ENCODE results near the gene COG5.

The COG5 gene

GRCh38 chr7:107428642-107429041 is 135.1 kb downstream of the COG5 start:
- no peak for ATAC-seq
- no peak for TF ChIP-seq CSDC2 (CRISPR knock-in tag; IDR thresholded peaks at IDR 0.05)
- no peak for TF ChIP-seq ZC3H10 (CRISPR knock-in tag; IDR thresholded peaks at IDR 0.05)
- TF ChIP-seq BACH2 (CRISPR knock-in tag; IDR thresholded peaks at IDR 0.05; ENCODE audit: borderline replicate concordance), result no peak
- no peak for TF ChIP-seq SNAI2 (CRISPR knock-in tag; IDR thresholded peaks at IDR 0.05)
- no peak for TF ChIP-seq ESRRG (CRISPR knock-in tag; IDR thresholded peaks at IDR 0.05)
- no peak for TF ChIP-seq ISL1 (CRISPR knock-in tag; IDR thresholded peaks at IDR 0.05)
- no peak for TF ChIP-seq TCF4 (CRISPR knock-in tag; IDR thresholded peaks at IDR 0.05; ENCODE audit: borderline replicate concordance)
- no peak for TF ChIP-seq ZFP30 (CRISPR knock-in tag; IDR thresholded peaks at IDR 0.05)
- TF ChIP-seq TOX (CRISPR knock-in tag; IDR thresholded peaks at IDR 0.05; ENCODE audit: borderline replicate concordance), result no peak
- TF ChIP-seq OSR1 (CRISPR knock-in tag; IDR thresholded peaks at IDR 0.05), result no peak
- TF ChIP-seq PATZ1 (CRISPR knock-in tag; IDR thresholded peaks at IDR 0.05; ENCODE audit: borderline replicate concordance), result no peak
- TF ChIP-seq CSRNP3 (CRISPR knock-in tag; IDR thresholded peaks at IDR 0.05), result no peak
- no peak for TF ChIP-seq TSHZ2 (CRISPR knock-in tag; IDR thresholded peaks at IDR 0.05)
- TF ChIP-seq POU6F1 (CRISPR knock-in tag; IDR thresholded peaks at IDR 0.05; ENCODE audit: borderline replicate concordance, low read depth), result no peak
- TF ChIP-seq GLIS3 (CRISPR knock-in tag; IDR thresholded peaks at IDR 0.05), result no peak
- no peak for TF ChIP-seq CREB5 (CRISPR knock-in tag; IDR thresholded peaks at IDR 0.05; ENCODE audit: low read depth)
- TF ChIP-seq PPARA (CRISPR knock-in tag; IDR thresholded peaks at IDR 0.05; ENCODE audit: borderline replicate concordance), result no peak

- no peak for TF ChIP-seq TSHZ2 (CRISPR knock-in tag; IDR thresholded peaks at IDR 0.05)
- no peak for TF ChIP-seq ESRRG (CRISPR knock-in tag; IDR thresholded peaks at IDR 0.05)
- TF ChIP-seq OSR1 (CRISPR knock-in tag; IDR thresholded peaks at IDR 0.05), result no peak
- no peak for TF ChIP-seq ZFP3 (CRISPR knock-in tag; IDR thresholded peaks at IDR 0.05)
- TF ChIP-seq ZNF8 (CRISPR knock-in tag; IDR thresholded peaks at IDR 0.05), result no peak
- ATAC-seq, result no peak
Measured at GRCh38 chr7:107427462-107427861, 136.3 kb downstream of the COG5 start.
